Upper lobe of left lung (tissue), 4 donors: Measurements from ENCODE around the gene ARHGAP24.

Experiments
- POLR2AphosphoS5 ChIP-seq, 2 donors: sonication (generic); formaldehyde crosslinking; IDR thresholded peaks; one replicate each; pipeline ENCODE4 v1.5.1; 2017; ENCODE audit warnings: antibody characterized with exemption in 2 of 2
- TF ChIP-seq, protein P1 (sequence below), 6 experiments: fragments of 450-650 bp in 4 of 6; fragments of 200-600 bp in 2 of 6; sonication (generic) in 2 of 6; IDR thresholded peaks; one replicate each; pipeline ENCODE4 v1.5.1; 2016 to 2019; ENCODE audit warnings: antibody characterized with exemption in 6 of 6

DNA sequence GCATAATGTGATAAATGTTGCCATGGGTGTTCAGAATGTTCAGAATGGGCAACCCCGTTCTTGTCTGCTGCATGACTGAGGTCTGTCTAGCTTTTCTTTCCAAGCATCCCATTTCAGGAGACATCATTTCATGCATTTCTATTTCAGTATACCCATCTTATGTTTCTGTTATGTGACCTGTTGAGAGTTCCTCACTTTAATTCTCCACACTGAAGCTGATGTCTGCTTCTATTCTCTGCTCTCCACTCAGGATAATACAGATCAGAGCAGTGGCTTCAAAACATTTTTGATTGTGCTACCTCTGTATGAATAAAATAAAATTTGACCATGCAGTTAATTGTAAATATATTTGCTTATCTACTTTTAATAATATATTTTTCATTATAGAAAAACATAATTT, 398.6 kb downstream of the ARHGAP24 start:
- TF ChIP-seq, protein P1, sequence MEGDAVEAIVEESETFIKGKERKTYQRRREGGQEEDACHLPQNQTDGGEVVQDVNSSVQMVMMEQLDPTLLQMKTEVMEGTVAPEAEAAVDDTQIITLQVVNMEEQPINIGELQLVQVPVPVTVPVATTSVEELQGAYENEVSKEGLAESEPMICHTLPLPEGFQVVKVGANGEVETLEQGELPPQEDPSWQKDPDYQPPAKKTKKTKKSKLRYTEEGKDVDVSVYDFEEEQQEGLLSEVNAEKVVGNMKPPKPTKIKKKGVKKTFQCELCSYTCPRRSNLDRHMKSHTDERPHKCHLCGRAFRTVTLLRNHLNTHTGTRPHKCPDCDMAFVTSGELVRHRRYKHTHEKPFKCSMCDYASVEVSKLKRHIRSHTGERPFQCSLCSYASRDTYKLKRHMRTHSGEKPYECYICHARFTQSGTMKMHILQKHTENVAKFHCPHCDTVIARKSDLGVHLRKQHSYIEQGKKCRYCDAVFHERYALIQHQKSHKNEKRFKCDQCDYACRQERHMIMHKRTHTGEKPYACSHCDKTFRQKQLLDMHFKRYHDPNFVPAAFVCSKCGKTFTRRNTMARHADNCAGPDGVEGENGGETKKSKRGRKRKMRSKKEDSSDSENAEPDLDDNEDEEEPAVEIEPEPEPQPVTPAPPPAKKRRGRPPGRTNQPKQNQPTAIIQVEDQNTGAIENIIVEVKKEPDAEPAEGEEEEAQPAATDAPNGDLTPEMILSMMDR (IDR thresholded peaks at IDR 0.05), result no peak
- no peak for TF ChIP-seq POLR2AphosphoS5 (IDR thresholded peaks at IDR 0.05)
